Mesothelial cell of epicardium (in vitro differentiated cells): ENCODE measurements around the gene NLGN1. TPM values are rescaled to one million over a fixed set of nuclear protein-coding genes. Genes with fewer than 3 reads are reported as not detected.

Experiments
- DNase-seq, 2 experiments: peaks; one replicate each; pipeline ENCODE4 v3.0.0; 2021; ENCODE audit warnings: low spot score in 2 of 2; ENCODE audit not compliant: unreplicated experiment in 2 of 2
- H3K27ac Mint-ChIP-seq: 2 replicates; pipeline ENCODE4 v1.8.0; 2021; ENCODE audit warnings: mixed read lengths
- H3K27me3 Mint-ChIP-seq: 2 replicates; pipeline ENCODE4 v1.8.0; 2021; ENCODE audit warnings: low read depth, mixed read lengths
- H3K36me3 Mint-ChIP-seq: 2 replicates; pipeline ENCODE4 v1.8.0; 2021; ENCODE audit warnings: mixed read lengths
- H3K4me1 Mint-ChIP-seq: 2 replicates; pipeline ENCODE4 v1.8.0; 2021; ENCODE audit warnings: mixed read lengths
- H3K4me3 Mint-ChIP-seq: 2 replicates; pipeline ENCODE4 v1.8.0; 2021; ENCODE audit warnings: mild to moderate bottlenecking, moderate library complexity, mixed read lengths
- H3K9me3 Mint-ChIP-seq: 2 replicates; pipeline ENCODE4 v1.8.0; 2021; ENCODE audit warnings: mixed read lengths
- CTCF ChIP-seq: fragments of 200-600 bp; sonication (generic); IDR thresholded peaks from one replicate; pipeline ENCODE4 v1.5.0; 2021; ENCODE audit warnings: antibody characterized with exemption; ENCODE audit not compliant: unreplicated experiment
- total RNA-seq: library from RNA; stranded (reverse); gene quantifications from 3 replicates; pipeline ENCODE4 v1.2.1, GENCODE V29; 2021

NLGN1 gene
- total RNA-seq, 1 donor from 2014 or later = 4.2 TPM

- Mint-ChIP-seq H3K27ac (no peak overlapping the region), H3K9me3 (peaks cover 3% of the 10 kb centered on the region)
Observed at GRCh38 chr3:173700336-173700735, 302.8 kb downstream of the NLGN1 start.

DNA sequence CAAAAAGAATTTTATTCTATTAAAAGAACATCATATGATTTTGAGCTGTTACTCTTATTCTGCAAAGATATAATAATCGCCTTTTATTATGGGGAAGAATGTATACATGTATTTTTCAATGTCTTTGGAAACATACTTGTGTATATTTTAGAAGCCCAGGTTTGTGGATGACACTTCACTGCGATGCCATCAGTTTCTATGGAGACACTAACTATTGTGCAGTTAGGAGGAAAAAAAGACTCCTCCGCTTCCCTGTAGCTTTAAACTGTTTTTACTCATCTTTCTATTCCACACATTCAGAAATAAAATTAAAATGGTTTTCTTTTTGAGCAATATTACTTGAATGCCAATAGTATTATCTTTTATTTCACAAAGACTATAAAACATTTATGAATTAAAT, 305.0 kb downstream of the NLGN1 start:
- H3K27ac Mint-ChIP-seq = no peak overlapping the region
- peaks cover 3% of the 10 kb centered on the region for H3K9me3 Mint-ChIP-seq
- DNase-seq = no peak
- H3K27me3 Mint-ChIP-seq = no peaks in the 10 kb centered on the region
- TF ChIP-seq CTCF = no peak
- no peaks in the 10 kb centered on the region for H3K36me3 Mint-ChIP-seq
- H3K4me3 Mint-ChIP-seq = no peak overlapping the region
- H3K4me1 Mint-ChIP-seq = no peaks in the 10 kb centered on the region

More at GRCh38 chr3:173700336-173700735, 302.8 kb downstream of the NLGN1 start:
- no peak for DNase-seq
- TF ChIP-seq CTCF = no peak
- no peaks in the 10 kb centered on the region for H3K4me1 Mint-ChIP-seq
- H3K4me3 Mint-ChIP-seq = no peak overlapping the region
- no peaks in the 10 kb centered on the region for H3K36me3 Mint-ChIP-seq
- no peaks in the 10 kb centered on the region for H3K27me3 Mint-ChIP-seq

GRCh38 chr3:173703771-173704170, 306.2 kb downstream of the NLGN1 start:
- no peak overlapping the region for H3K27ac Mint-ChIP-seq
- H3K27me3 Mint-ChIP-seq = no peaks in the 10 kb centered on the region
- H3K4me3 Mint-ChIP-seq = no peak overlapping the region
- no peaks in the 10 kb centered on the region for H3K36me3 Mint-ChIP-seq
- no peak for DNase-seq
- TF ChIP-seq CTCF = no peak
- peaks cover 3% of the 10 kb centered on the region for H3K9me3 Mint-ChIP-seq
- no peaks in the 10 kb centered on the region for H3K4me1 Mint-ChIP-seq

DNA sequence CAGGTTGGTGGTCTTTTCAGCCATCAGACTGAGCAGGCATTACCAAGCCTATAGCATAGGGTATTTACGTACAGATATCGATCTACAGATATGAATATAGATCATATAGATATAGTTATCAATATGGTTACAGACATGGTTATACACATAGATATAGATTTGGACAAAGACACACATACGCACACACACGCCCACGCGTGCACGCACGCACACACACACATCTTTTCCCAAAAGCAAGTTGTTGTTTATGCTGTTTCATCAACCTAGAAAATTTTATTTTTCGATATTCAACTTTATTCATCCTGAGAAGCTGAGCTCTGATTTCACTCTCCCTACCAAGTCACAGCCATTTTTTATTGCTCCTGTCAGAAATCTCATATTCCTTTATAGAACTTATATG, 309.1 kb downstream of the NLGN1 start:
- no peak for DNase-seq
- no peaks in the 10 kb centered on the region for H3K36me3 Mint-ChIP-seq
- no peak overlapping the region for H3K27ac Mint-ChIP-seq
- H3K9me3 Mint-ChIP-seq = no peaks in the 10 kb centered on the region
- TF ChIP-seq CTCF = no peak
- no peaks in the 10 kb centered on the region for H3K27me3 Mint-ChIP-seq
- no peak overlapping the region for H3K4me3 Mint-ChIP-seq
- peaks cover 4% of the 10 kb centered on the region for H3K4me1 Mint-ChIP-seq

- no peaks in the 10 kb centered on the region for H3K36me3 Mint-ChIP-seq
- DNase-seq = no peak
- no peaks in the 10 kb centered on the region for H3K9me3 Mint-ChIP-seq
- peaks cover 8% of the 10 kb centered on the region for H3K4me1 Mint-ChIP-seq
- H3K27me3 Mint-ChIP-seq = no peaks in the 10 kb centered on the region
- H3K27ac Mint-ChIP-seq = no peak overlapping the region
- no peak overlapping the region for H3K4me3 Mint-ChIP-seq
- TF ChIP-seq CTCF = no peak
Observed at GRCh38 chr3:173708191-173708590, 310.6 kb downstream of the NLGN1 start.

GRCh38 chr3:173709026-173709425, 311.5 kb downstream of the NLGN1 start:
- no peaks in the 10 kb centered on the region for H3K36me3 Mint-ChIP-seq
- no peak for DNase-seq
- H3K4me3 Mint-ChIP-seq = no peak overlapping the region

More at GRCh38 chr3:173709026-173709425, 311.5 kb downstream of the NLGN1 start:
- peaks cover 8% of the 10 kb centered on the region for H3K4me1 Mint-ChIP-seq
- H3K27me3 Mint-ChIP-seq = no peaks in the 10 kb centered on the region
- no peak overlapping the region for H3K27ac Mint-ChIP-seq
- H3K9me3 Mint-ChIP-seq = no peaks in the 10 kb centered on the region
- no peak for TF ChIP-seq CTCF
